ENCODE measurements around the gene CES2. TPM values are rescaled to one million over a fixed set of nuclear protein-coding genes. Genes with fewer than 3 reads are reported as not detected.
"Not testable (repeated sequence)": the region's sequence is repeated elsewhere in the genome, so short reads cannot be mapped to it uniquely, and the experiment has no call there.

The CES2 gene
- total and polyA plus RNA-seq, 8 donors, result 16.9 to 893 (median 37.8) TPM

DNA sequence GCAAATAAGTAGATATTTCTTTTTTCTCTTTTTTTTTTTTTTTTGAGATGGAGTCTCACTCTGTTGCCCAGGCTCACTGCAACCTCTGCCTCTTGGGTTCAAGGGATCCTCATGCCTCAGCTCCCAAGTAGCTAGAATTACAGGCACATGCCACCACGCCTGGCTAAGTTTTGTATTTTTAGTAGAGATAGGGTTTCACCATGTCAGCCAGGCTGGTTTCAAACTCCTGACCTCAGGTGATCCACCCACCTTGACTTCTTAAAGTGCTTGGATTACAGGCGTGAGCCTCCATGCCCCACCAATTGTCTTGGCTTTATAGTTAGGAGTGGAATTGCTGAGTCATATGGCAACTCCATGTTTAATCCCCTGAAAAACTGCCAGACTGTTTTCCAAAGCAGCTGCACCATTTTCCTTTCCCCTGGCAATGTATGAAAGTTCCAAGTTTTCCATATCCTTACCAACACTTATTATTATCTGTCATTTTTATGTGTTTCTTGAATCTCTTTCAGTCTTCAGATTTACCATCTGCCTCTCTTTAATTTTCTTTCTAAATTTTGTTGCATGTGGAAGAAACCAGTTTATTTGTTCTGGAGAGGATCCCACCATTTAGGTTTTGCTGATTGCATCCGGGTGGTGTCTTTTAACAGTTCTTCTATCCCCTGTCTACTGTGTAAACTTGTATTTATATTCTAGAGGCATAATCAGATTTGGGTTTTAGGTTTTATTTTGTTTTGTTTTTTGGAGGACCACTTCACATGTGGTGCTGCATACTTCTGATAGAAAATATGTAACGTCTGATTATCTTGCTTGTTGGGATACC, 15.9 kb downstream of the CES2 start:
- peaks cover 8 to 22% (median 18%) of the 10 kb centered on the region in 4 donors for H3K4me1 ChIP-seq

DNA sequence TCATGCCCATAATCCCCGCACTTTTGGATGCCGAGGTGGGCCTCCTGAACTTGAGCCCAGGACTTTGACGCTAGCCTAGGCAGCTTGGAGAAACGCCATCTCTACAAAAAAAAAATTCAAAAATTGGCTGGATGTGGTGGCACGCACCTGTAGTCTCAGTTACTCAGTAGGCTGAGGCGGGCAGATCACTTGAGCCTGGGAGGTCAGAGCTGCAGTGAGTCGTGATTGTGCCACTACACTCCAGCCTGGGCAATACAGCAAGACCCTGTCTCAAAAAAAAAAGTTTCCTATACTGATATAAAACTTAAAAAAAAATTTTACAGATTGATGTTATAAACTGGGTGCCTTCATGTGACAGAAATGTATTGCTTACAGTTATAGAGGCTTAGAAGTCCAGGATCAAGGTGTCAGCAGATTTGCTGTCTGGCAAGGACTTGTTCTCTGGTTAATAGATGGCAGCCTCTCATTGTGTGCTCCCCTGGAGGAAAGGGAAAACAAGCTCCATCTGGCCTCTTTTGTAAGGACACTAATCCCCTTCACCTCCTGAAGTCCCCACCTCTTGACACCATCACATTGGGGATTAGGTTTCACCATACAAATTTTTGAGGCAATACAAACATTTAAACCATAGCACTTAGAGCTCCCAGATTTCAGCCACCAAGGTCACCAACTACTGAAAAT, 17.3 kb downstream of the CES2 start:
- 81 to 91% (median 88%) methylated on average over 7 of the region's 7 CpGs for WGBS, 5 donors
- H3K9me3 ChIP-seq, result no peaks in the 10 kb centered on the region
- H3K4me1 ChIP-seq, result peaks cover 8 to 16% (median 13%) of the 10 kb centered on the region in 4 donors
- H3K4me3 ChIP-seq, result no peak overlapping the region
- intact Hi-C loops (cut with DNase I; ENCODE audit: low total_unique reads), result no loop called here
- no peak for DNase-seq
- TF ChIP-seq EP300 (IDR thresholded peaks at IDR 0.05) (no peak), POLR2AphosphoS5 (IDR thresholded peaks at IDR 0.05) (no peak)
- H3K36me3 ChIP-seq, result no peaks in the 10 kb centered on the region
- H3K27ac ChIP-seq, result no peak overlapping the region
- peaks cover 0 to 33% (median 12%) of the 10 kb centered on the region in 3 donors for H3K27me3 ChIP-seq

More for the DNA sequence above, 15.9 kb downstream of the CES2 start:
- no peak for DNase-seq
- Histone ChIP-seq H3K9me3 (no peaks in the 10 kb centered on the region), H3K4me3 (no peak overlapping the region), H3K36me3 (no peaks in the 10 kb centered on the region), H3K27me3 (peaks cover 0 to 33% (median 12%) of the 10 kb centered on the region in 3 donors), H3K27ac (no peak overlapping the region)
- intact Hi-C loops (cut with DNase I; ENCODE audit: low total_unique reads), result no loop called here
- WGBS, 5 donors, result 73 to 84% (median 77%) methylated on average over 4 of the region's 4 CpGs
- TF ChIP-seq CTCF (IDR thresholded peaks at IDR 0.05), result no peak
- no peak for TF ChIP-seq POLR2AphosphoS5 (IDR thresholded peaks at IDR 0.05)
- no peak for TF ChIP-seq EP300 (IDR thresholded peaks at IDR 0.05)

DNA sequence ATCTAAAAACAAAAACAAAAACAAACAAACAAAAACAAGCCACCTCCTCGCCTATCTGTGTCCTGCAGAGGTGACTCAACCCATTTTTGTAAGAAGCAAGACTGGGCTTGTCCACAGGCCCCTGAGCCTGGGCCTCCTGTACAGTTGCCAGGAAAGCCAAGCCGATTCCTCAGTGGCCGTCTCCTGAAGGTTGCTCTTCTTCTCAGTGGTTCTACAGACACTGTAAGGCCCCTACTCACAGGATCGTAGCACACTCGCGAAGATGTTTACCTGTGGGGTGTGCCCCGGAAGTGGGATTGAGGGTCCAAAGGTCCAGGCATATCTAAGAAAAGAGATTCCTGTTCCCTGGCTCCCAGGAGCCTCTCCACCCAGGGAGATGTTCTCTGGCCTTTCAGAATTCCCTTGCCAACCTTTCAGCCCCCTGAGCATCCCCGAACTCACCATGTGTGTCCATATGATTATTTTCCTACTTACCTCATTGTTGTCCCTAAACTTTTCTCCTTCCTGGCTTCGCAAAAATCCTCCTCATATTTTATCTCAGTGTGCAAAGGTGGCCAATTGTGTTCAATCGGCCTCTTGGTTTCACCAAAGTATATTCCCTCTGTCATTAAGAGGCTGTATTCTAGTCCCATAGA, 18.3 kb downstream of the CES2 start:
- TF ChIP-seq EP300 (IDR thresholded peaks at IDR 0.05), result no peak
- no peak for TF ChIP-seq CTCF (IDR thresholded peaks at IDR 0.05)
- TF ChIP-seq POLR2A (IDR thresholded peaks at IDR 0.05), result no peak
- no peak for TF ChIP-seq POLR2AphosphoS5 (IDR thresholded peaks at IDR 0.05)
- intact Hi-C loops (cut with DNase I; ENCODE audit: low total_unique reads), result no loop called here
- Histone ChIP-seq H3K36me3 (no peaks in the 10 kb centered on the region), H3K27ac (no peak overlapping the region), H3K9me3 (no peaks in the 10 kb centered on the region), H3K4me3 (no peak overlapping the region), H3K4me1 (peaks cover 5 to 6% (median 6%) of the 10 kb centered on the region in 4 donors), H3K27me3 (peaks cover 0 to 28% (median 7%) of the 10 kb centered on the region in 3 donors)
- peak; percentile 28 to 66 for DNase-seq
- WGBS, 5 donors, result 44 to 58% (median 54%) methylated on average over 10 of the region's 10 CpGs

GRCh38 chr16:66954097-66954659, 18.9 kb downstream of the CES2 start:
- no peaks in the 10 kb centered on the region for H3K9me3 ChIP-seq
- H3K4me1 ChIP-seq, result peaks cover 0 to under 1% (median 0%) of the 10 kb centered on the region in 4 donors
- TF ChIP-seq POLR2AphosphoS5 (IDR thresholded peaks at IDR 0.05) (no peak), CTCF (IDR thresholded peaks at IDR 0.05) (peak in 5 of 7 experiments; percentile 32 to 81 (median 73)), POLR2A (IDR thresholded peaks at IDR 0.05) (no peak), EP300 (IDR thresholded peaks at IDR 0.05) (no peak)
- no peak overlapping the region for H3K27ac ChIP-seq
- H3K36me3 ChIP-seq, result no peaks in the 10 kb centered on the region
- WGBS, 5 donors, result 11 to 15% (median 14%) methylated on average over 8 of the region's 8 CpGs
- intact Hi-C loops (cut with DNase I; ENCODE audit: low total_unique reads), result no loop called here
- H3K4me3 ChIP-seq, result no peak overlapping the region
- peak; percentile 84 to 91 for DNase-seq
- peaks cover 0 to 22% (median 1%) of the 10 kb centered on the region in 3 donors for H3K27me3 ChIP-seq

- DNase-seq; H3K9me3 ChIP-seq; H3K27me3 ChIP-seq; H3K27ac ChIP-seq; H3K4me3 ChIP-seq; H3K4me1 ChIP-seq; intact Hi-C loops (cut with DNase I; ENCODE audit: low total_unique reads); H3K36me3 ChIP-seq: not testable (repeated sequence)
- 67 to 80% (median 72%) methylated on average over 16 to 17 of the region's 17 CpGs for WGBS, 5 donors
Observed at GRCh38 chr16:66955363-66956153, 20.2 kb downstream of the CES2 start.

GRCh38 chr16:66956154-66956457, 20.8 kb downstream of the CES2 start:
- DNase-seq; H3K4me3 ChIP-seq; H3K27me3 ChIP-seq; intact Hi-C loops (cut with DNase I; ENCODE audit: low total_unique reads); H3K9me3 ChIP-seq; H3K27ac ChIP-seq; H3K36me3 ChIP-seq; H3K4me1 ChIP-seq: not testable (repeated sequence)
- WGBS, 5 donors, result 38 to 78% (median 69%) methylated on average over 1 of the region's 1 CpG

Data from stomach (tissue), 9 donors.